HEK293 (cell line): ENCODE measurements around the gene ACSF2.

Source experiments
- CTCF ChIA-PET: fragments of 350-600 bp; formaldehyde crosslinking; extraction: SDS; loops from one replicate; lab custom pipeline; 2021; ENCODE audit warnings: antibody characterized with exemption; lab: Yijun Ruan, JAX
- POLR2A ChIA-PET: fragments of 300-600 bp; formaldehyde crosslinking; extraction: SDS; loops from one replicate; lab custom pipeline; 2020; ENCODE audit warnings: antibody characterized with exemption, inconsistent platforms; lab: Yijun Ruan, JAX
- H3K27ac ChIP-seq: fragments of 200-500 bp; sonication (Bioruptor generic); 2 replicates; pipeline ENCODE4 v1.5.1; 2014; ENCODE audit warnings: low read depth, low read length, control low read depth, inconsistent platforms; ENCODE audit errors: extremely low read depth
- H3K36me3 ChIP-seq, 2 experiments: fragments of 200-500 bp in 1 of 2; sonication (Bioruptor generic) in 1 of 2; 1 replicate in 1 of 2; 2 replicates in 1 of 2; pipeline ENCODE4 v1.5.1; 2014 to 2017; ENCODE audit warnings: inconsistent platforms in 2 of 2, low read length in 2 of 2; ENCODE audit not compliant: control insufficient read depth in 2 of 2, insufficient read depth in 1 of 2
- H3K4me1 ChIP-seq: fragments of 200-500 bp; sonication (Bioruptor generic); 2 replicates; pipeline ENCODE4 v1.5.1; 2014; ENCODE audit warnings: mild to moderate bottlenecking, low read length, inconsistent platforms; ENCODE audit not compliant: control insufficient read depth, insufficient read depth
- H3K4me3 ChIP-seq: 2 replicates; pipeline ENCODE4 v1.5.1; 2011; ENCODE audit warnings: low read depth, mild to moderate bottlenecking, control low read depth, low read length, moderate library complexity
- H3K9me3 ChIP-seq: fragments of 200-500 bp; sonication (Bioruptor generic); 2 replicates; pipeline ENCODE4 v1.5.1; 2014; ENCODE audit warnings: low read depth, low read length, inconsistent platforms; ENCODE audit not compliant: control insufficient read depth, insufficient read depth
- KLF10 ChIP-seq: fragments of 450-650 bp; IDR thresholded peaks from 2 replicates; pipeline ENCODE4 v1.5.1; 2018; ENCODE audit warnings: missing biosample characterization, mild to moderate bottlenecking, missing genetic modification characterization
- ZEB2 ChIP-seq: fragments of 450-650 bp; formaldehyde crosslinking; IDR thresholded peaks from 2 replicates; pipeline ENCODE4 v1.5.1; 2016; ENCODE audit warnings: missing biosample characterization, missing genetic modification characterization
- ZNF112 ChIP-seq: fragments of 450-650 bp; formaldehyde crosslinking; IDR thresholded peaks from 2 replicates; pipeline ENCODE4 v1.5.0; 2017; ENCODE audit warnings: missing biosample characterization, missing genetic modification characterization
- ZNF114 ChIP-seq: fragments of 450-650 bp; formaldehyde crosslinking; IDR thresholded peaks from 2 replicates; pipeline ENCODE4 v1.5.0; 2017; ENCODE audit warnings: missing biosample characterization, missing genetic modification characterization
- ZNF157 ChIP-seq: fragments of 450-650 bp; formaldehyde crosslinking; IDR thresholded peaks from 2 replicates; pipeline ENCODE4 v1.5.1; 2016; ENCODE audit warnings: missing biosample characterization, missing genetic modification characterization
- ZNF169 ChIP-seq: fragments of 450-650 bp; formaldehyde crosslinking; IDR thresholded peaks from 2 replicates; pipeline ENCODE4 v1.5.1; 2016; ENCODE audit warnings: missing biosample characterization, missing genetic modification characterization
- ZNF266 ChIP-seq: fragments of 450-650 bp; formaldehyde crosslinking; IDR thresholded peaks from 2 replicates; pipeline ENCODE4 v1.5.1; 2016; ENCODE audit warnings: missing biosample characterization, missing genetic modification characterization, low read depth
- ZNF280D ChIP-seq: fragments of 450-650 bp; formaldehyde crosslinking; IDR thresholded peaks from 2 replicates; pipeline ENCODE4 v1.5.1; 2016; ENCODE audit warnings: missing biosample characterization, missing genetic modification characterization
- ZNF302 ChIP-seq: fragments of 450-650 bp; formaldehyde crosslinking; IDR thresholded peaks from 2 replicates; pipeline ENCODE4 v1.5.1; 2016; ENCODE audit warnings: missing biosample characterization, missing genetic modification characterization, low read depth
- ZNF404 ChIP-seq: fragments of 450-650 bp; formaldehyde crosslinking; IDR thresholded peaks from 2 replicates; pipeline ENCODE4 v1.5.1; 2017; ENCODE audit warnings: missing biosample characterization, missing genetic modification characterization
- ZNF518A ChIP-seq: fragments of 450-650 bp; formaldehyde crosslinking; conservative IDR thresholded peaks from 2 replicates; pipeline ENCODE4 v1.5.1; 2016; ENCODE audit warnings: low read depth, missing biosample characterization, missing genetic modification characterization
- ZNF777 ChIP-seq: fragments of 450-650 bp; formaldehyde crosslinking; IDR thresholded peaks from 2 replicates; pipeline ENCODE4 v1.5.1; 2017; ENCODE audit warnings: missing biosample characterization, missing genetic modification characterization, borderline replicate concordance
- TF ChIP-seq, protein P1 (sequence below): fragments of 450-650 bp; formaldehyde crosslinking; IDR thresholded peaks from 2 replicates; pipeline ENCODE4 v1.5.1; 2016; ENCODE audit warnings: missing biosample characterization, missing genetic modification characterization
- TF ChIP-seq, protein P2 (sequence below): fragments of 450-650 bp; formaldehyde crosslinking; IDR thresholded peaks from 2 replicates; pipeline ENCODE4 v1.5.1; 2017; ENCODE audit warnings: missing biosample characterization, missing genetic modification characterization
- TF ChIP-seq, protein P3 (sequence below): fragments of 450-650 bp; formaldehyde crosslinking; IDR thresholded peaks from 2 replicates; pipeline ENCODE4 v1.5.1; 2016; ENCODE audit warnings: missing biosample characterization, missing genetic modification characterization
- TF ChIP-seq, protein P4 (sequence below): IDR thresholded peaks from 2 replicates; pipeline ENCODE4 v1.6.1; 2011; ENCODE audit warnings: mild to moderate bottlenecking, low read depth, low read length, borderline replicate concordance

Gene ACSF2

DNA sequence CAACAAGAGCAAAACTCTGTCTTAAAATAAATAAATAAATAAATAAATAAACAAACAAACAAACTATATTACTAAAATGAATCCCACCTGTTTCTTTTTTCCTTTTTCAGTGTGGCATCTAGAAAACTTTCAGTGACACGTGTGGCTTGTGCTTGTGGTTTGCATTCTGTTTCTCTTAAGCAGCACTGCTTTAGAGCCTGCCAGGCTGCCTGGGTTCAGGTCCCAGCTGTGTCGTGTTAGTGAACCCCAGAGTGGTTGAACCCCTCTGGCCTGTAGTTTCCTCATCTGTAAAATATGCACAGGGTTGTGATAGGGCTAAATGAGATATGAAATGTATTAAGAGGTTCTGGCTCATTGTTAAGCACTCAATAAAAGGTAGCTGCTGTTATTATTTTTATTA is 94.5 kb downstream of the ACSF2 start:
- TF ChIP-seq ZNF777 (tag by site-specific recombination) (no peak), ZEB2 (tag by site-specific recombination) (no peak), ZNF518A (tag by site-specific recombination) (no peak), ZNF280D (tag by site-specific recombination) (no peak), ZNF404 (tag by site-specific recombination) (no peak), ZNF302 (no peak), ZNF112 (tag by site-specific recombination) (no peak), ZNF114 (tag by site-specific recombination) (no peak), ZNF157 (no peak)
- TF ChIP-seq, protein P1, sequence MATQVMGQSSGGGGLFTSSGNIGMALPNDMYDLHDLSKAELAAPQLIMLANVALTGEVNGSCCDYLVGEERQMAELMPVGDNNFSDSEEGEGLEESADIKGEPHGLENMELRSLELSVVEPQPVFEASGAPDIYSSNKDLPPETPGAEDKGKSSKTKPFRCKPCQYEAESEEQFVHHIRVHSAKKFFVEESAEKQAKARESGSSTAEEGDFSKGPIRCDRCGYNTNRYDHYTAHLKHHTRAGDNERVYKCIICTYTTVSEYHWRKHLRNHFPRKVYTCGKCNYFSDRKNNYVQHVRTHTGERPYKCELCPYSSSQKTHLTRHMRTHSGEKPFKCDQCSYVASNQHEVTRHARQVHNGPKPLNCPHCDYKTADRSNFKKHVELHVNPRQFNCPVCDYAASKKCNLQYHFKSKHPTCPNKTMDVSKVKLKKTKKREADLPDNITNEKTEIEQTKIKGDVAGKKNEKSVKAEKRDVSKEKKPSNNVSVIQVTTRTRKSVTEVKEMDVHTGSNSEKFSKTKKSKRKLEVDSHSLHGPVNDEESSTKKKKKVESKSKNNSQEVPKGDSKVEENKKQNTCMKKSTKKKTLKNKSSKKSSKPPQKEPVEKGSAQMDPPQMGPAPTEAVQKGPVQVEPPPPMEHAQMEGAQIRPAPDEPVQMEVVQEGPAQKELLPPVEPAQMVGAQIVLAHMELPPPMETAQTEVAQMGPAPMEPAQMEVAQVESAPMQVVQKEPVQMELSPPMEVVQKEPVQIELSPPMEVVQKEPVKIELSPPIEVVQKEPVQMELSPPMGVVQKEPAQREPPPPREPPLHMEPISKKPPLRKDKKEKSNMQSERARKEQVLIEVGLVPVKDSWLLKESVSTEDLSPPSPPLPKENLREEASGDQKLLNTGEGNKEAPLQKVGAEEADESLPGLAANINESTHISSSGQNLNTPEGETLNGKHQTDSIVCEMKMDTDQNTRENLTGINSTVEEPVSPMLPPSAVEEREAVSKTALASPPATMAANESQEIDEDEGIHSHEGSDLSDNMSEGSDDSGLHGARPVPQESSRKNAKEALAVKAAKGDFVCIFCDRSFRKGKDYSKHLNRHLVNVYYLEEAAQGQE (tag by site-specific recombination): no peak
- TF ChIP-seq, protein P2, sequence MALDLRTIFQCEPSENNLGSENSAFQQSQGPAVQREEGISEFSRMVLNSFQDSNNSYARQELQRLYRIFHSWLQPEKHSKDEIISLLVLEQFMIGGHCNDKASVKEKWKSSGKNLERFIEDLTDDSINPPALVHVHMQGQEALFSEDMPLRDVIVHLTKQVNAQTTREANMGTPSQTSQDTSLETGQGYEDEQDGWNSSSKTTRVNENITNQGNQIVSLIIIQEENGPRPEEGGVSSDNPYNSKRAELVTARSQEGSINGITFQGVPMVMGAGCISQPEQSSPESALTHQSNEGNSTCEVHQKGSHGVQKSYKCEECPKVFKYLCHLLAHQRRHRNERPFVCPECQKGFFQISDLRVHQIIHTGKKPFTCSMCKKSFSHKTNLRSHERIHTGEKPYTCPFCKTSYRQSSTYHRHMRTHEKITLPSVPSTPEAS (tag by site-specific recombination): no peak
- TF ChIP-seq, all 188 proteins: peak for 0
- Histone ChIP-seq H3K4me1 (no peaks in the 10 kb centered on the region), H3K9me3 (no peaks in the 10 kb centered on the region), H3K36me3 (no peaks in the 10 kb centered on the region), H3K4me3 (no peak overlapping the region), H3K27ac (no peak overlapping the region)
- ChIA-PET CTCF (interaction anchor here (0.6 to 1.8 kb wide), 6 partner anchors 10 to 100 kb away, joined by 3 to 6 read pairs (median 4); partner anchors contain the start of gene RSAD1), POLR2A (no interaction called here)

DNA sequence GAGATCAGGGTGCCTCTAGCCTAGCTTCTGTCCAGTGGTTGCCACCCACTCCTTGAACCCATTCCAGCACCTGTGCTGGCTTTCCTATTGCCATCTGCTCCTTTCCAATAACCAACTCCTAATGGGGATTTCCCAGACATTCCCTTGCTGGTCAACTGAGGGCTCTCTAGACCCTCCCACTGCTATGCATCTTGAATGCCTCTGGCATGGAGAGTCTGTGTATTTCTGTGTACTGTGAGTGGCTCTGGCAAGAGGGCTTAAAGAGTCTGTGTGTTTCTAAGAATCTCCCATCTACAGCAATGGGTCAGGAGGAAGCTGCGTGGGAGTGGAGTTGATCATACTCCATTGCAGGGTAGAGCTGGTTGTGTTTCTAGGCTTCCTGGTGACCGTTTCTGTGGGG is 95.5 kb downstream of the ACSF2 start:
- no peaks in the 10 kb centered on the region for H3K4me1 ChIP-seq
- H3K9me3 ChIP-seq: no peaks in the 10 kb centered on the region
- TF ChIP-seq, protein P3, sequence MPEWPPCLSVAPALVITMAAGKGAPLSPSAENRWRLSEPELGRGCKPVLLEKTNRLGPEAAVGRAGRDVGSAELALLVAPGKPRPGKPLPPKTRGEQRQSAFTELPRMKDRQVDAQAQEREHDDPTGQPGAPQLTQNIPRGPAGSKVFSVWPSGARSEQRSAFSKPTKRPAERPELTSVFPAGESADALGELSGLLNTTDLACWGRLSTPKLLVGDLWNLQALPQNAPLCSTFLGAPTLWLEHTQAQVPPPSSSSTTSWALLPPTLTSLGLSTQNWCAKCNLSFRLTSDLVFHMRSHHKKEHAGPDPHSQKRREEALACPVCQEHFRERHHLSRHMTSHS: no peak
- TF ChIP-seq, protein P4, sequence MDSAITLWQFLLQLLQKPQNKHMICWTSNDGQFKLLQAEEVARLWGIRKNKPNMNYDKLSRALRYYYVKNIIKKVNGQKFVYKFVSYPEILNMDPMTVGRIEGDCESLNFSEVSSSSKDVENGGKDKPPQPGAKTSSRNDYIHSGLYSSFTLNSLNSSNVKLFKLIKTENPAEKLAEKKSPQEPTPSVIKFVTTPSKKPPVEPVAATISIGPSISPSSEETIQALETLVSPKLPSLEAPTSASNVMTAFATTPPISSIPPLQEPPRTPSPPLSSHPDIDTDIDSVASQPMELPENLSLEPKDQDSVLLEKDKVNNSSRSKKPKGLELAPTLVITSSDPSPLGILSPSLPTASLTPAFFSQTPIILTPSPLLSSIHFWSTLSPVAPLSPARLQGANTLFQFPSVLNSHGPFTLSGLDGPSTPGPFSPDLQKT: no peak
- TF ChIP-seq KLF10 (tag by site-specific recombination) (no peak), ZNF302 (no peak), ZNF266 (tag by site-specific recombination) (no peak), ZNF169 (tag by site-specific recombination) (no peak)
- no peak overlapping the region for H3K27ac ChIP-seq
- ChIA-PET POLR2A (interaction anchor here (0.6 kb wide), 1 partner anchor 12 kb away, joined by 3 read pairs; no protein-coding TSS in a partner anchor), CTCF (interaction anchor here (0.8 to 1.2 kb wide), 4 partner anchors 9 to 99 kb away, joined by 3 to 6 read pairs (median 4); no protein-coding TSS in a partner anchor)
- no peaks in the 10 kb centered on the region for H3K36me3 ChIP-seq
- no peak overlapping the region for H3K4me3 ChIP-seq
